Neuronal stem cell (in vitro differentiated cells): Measurements from ENCODE around the gene PI4KA.

Experiments used
- DNase-seq: peaks from one replicate; pipeline ENCODE4 v3.0.0-alpha.2; 2013; ENCODE audit warnings: low spot score
- H2AFZ ChIP-seq: one replicate; pipeline ENCODE4 v1.6.1; 2013; ENCODE audit warnings: mild to moderate bottlenecking, low read length, inconsistent platforms
- H2AK5ac ChIP-seq: 2 replicates; pipeline ENCODE4 v1.6.1; 2013; ENCODE audit warnings: low read depth, mild to moderate bottlenecking, inconsistent platforms, low read length, moderate library complexity, mixed read lengths
- H2BK120ac ChIP-seq: 2 replicates; pipeline ENCODE4 v1.6.1; 2013; ENCODE audit warnings: low read depth, mild to moderate bottlenecking, inconsistent platforms, low read length, moderate library complexity, mixed read lengths
- H2BK12ac ChIP-seq: one replicate; pipeline ENCODE4 v1.6.1; 2013; ENCODE audit warnings: low read length, inconsistent platforms
- H2BK15ac ChIP-seq: 2 replicates; pipeline ENCODE4 v1.6.1; 2013; ENCODE audit warnings: mild to moderate bottlenecking, low read length, inconsistent platforms, mixed read lengths
- H2BK5ac ChIP-seq: one replicate; pipeline ENCODE4 v1.6.1; 2013; ENCODE audit warnings: inconsistent platforms, mild to moderate bottlenecking, low read length, moderate library complexity
- H3K14ac ChIP-seq: one replicate; pipeline ENCODE4 v1.6.1; 2013; ENCODE audit warnings: low read length, inconsistent platforms
- H3K18ac ChIP-seq: 2 replicates; pipeline ENCODE4 v1.6.1; 2013; ENCODE audit warnings: low read length, inconsistent platforms
- H3K23ac ChIP-seq: 2 replicates; pipeline ENCODE4 v1.6.1; 2013; ENCODE audit warnings: low read depth, mild to moderate bottlenecking, mixed read lengths, low read length, inconsistent platforms; ENCODE audit not compliant: poor library complexity
- H3K27ac ChIP-seq: replicated peaks from 3 replicates; pipeline ENCODE4 v1.5.1; 2013; ENCODE audit warnings: low read length, inconsistent platforms
- H3K27me3 ChIP-seq, 3 experiments: 2 replicates each; pipeline ENCODE4 v1.6.1; 2013; ENCODE audit warnings: low read length in 3 of 3, mild to moderate bottlenecking in 2 of 3, inconsistent platforms in 1 of 3, low read depth in 1 of 3, mixed read lengths in 1 of 3, moderate library complexity in 1 of 3; ENCODE audit not compliant: control insufficient read depth in 3 of 3, insufficient read depth in 3 of 3
- H3K36me3 ChIP-seq, 2 donors: replicated peaks in 1 of 2; 2 replicates each; pipeline ENCODE4 v1.6.1; 2013; ENCODE audit warnings: low read length in 2 of 2; ENCODE audit not compliant: control insufficient read depth in 2 of 2, insufficient read depth in 2 of 2
- H3K4ac ChIP-seq: 2 replicates; pipeline ENCODE4 v1.6.1; 2013; ENCODE audit warnings: inconsistent platforms, mild to moderate bottlenecking, low read length, moderate library complexity
- H3K4me1 ChIP-seq, 2 donors: 1 replicate in 1 of 2; 2 replicates in 1 of 2; pipeline ENCODE4 v1.6.1; 2013; ENCODE audit warnings: low read length in 2 of 2, low read depth in 1 of 2; ENCODE audit not compliant: control insufficient read depth in 2 of 2, insufficient read depth in 1 of 2
- H3K4me2 ChIP-seq: one replicate; pipeline ENCODE4 v1.6.1; 2013; ENCODE audit warnings: mild to moderate bottlenecking, low read length, inconsistent platforms; ENCODE audit not compliant: insufficient read depth, poor library complexity, severe bottlenecking
- H3K4me3 ChIP-seq, 2 donors: 2 replicates each; pipeline ENCODE4 v1.5.1; 2013; ENCODE audit warnings: low read length in 2 of 2, mild to moderate bottlenecking in 2 of 2, inconsistent platforms in 1 of 2, moderate library complexity in 1 of 2
- H3K79me1 ChIP-seq: one replicate; pipeline ENCODE4 v1.6.1; 2013; ENCODE audit warnings: low read depth, mild to moderate bottlenecking, inconsistent platforms, low read length, moderate library complexity
- H3K9ac ChIP-seq: one replicate; pipeline ENCODE4 v1.6.1; 2013; ENCODE audit warnings: mild to moderate bottlenecking, low read depth, low read length, inconsistent platforms; ENCODE audit not compliant: poor library complexity
- H3K9me3 ChIP-seq, 2 donors: replicated peaks in 1 of 2; 2 replicates each; pipeline versions ENCODE3 to v1.6.1; 2013; ENCODE audit warnings: low read length in 2 of 2, mild to moderate bottlenecking in 2 of 2, inconsistent platforms in 1 of 2, low read depth in 1 of 2, mixed read lengths in 1 of 2, moderate library complexity in 1 of 2; ENCODE audit not compliant: control insufficient read depth in 2 of 2, insufficient read depth in 1 of 2
- H4K8ac ChIP-seq: one replicate; pipeline ENCODE4 v1.6.1; 2013; ENCODE audit warnings: low read depth, mild to moderate bottlenecking, inconsistent platforms, low read length, moderate library complexity
- H4K91ac ChIP-seq: one replicate; pipeline ENCODE4 v1.6.1; 2013; ENCODE audit warnings: low read length, low read depth, mild to moderate bottlenecking, inconsistent platforms; ENCODE audit not compliant: poor library complexity
- WGBS, 2 donors: extraction: QIAGEN DNeasy Blood & Tissue Kit; methylation state at CpG; one replicate each; pipeline ENCODE4 v1.1.7; 2013; ENCODE audit warnings: missing lambda C conversion rate in 2 of 2, mixed read lengths in 1 of 2; ENCODE audit not compliant: insufficient read length in 2 of 2, insufficient replicate concordance in 1 of 2; ENCODE audit errors: extremely low coverage in 2 of 2; 5-methylcytosine and 5-hydroxymethylcytosine counted together

The PI4KA gene

GRCh38 chr22:20815477-20816050 lies 43.0 kb downstream of the PI4KA start:
- H2AFZ ChIP-seq: no peak overlapping the region
- no peak overlapping the region for H2BK12ac ChIP-seq
- no CpG with 5 or more reads among the region's 9 CpGs for WGBS, 2 donors
- no peak overlapping the region for H3K4me2 ChIP-seq
- no peaks in the 10 kb centered on the region for H3K27me3 ChIP-seq
- no peaks in the 10 kb centered on the region for H3K4me1 ChIP-seq
- no peak overlapping the region for H2AK5ac ChIP-seq
- no peak overlapping the region for H3K23ac ChIP-seq
- no peak overlapping the region for H2BK120ac ChIP-seq
- H3K14ac ChIP-seq: no peak overlapping the region
- DNase-seq: no peak
- H3K4ac ChIP-seq: no peak overlapping the region
- H4K91ac ChIP-seq: no peak overlapping the region
- H3K79me1 ChIP-seq: no peaks in the 10 kb centered on the region
- H2BK15ac ChIP-seq: no peak overlapping the region
- H3K27ac ChIP-seq: no peak overlapping the region
- H3K9ac ChIP-seq: no peak overlapping the region
- H3K18ac ChIP-seq: no peak overlapping the region
- H3K36me3 ChIP-seq: peaks cover 10 to 90% of the 10 kb centered on the region in 2 donors
- no peak overlapping the region for H3K4me3 ChIP-seq
- no peaks in the 10 kb centered on the region for H3K9me3 ChIP-seq
- H4K8ac ChIP-seq: no peak overlapping the region
- H2BK5ac ChIP-seq: no peak overlapping the region

GRCh38 chr22:20814221-20814808 lies 44.3 kb downstream of the PI4KA start:
- H3K4me2 ChIP-seq: no peak overlapping the region
- H2AK5ac ChIP-seq: no peak overlapping the region
- no peak overlapping the region for H3K9ac ChIP-seq
- no peaks in the 10 kb centered on the region for H3K27me3 ChIP-seq
- no peak for DNase-seq
- no peaks in the 10 kb centered on the region for H3K9me3 ChIP-seq
- no peak overlapping the region for H4K91ac ChIP-seq
- WGBS, 2 donors: 100% methylated on average over 1 of the region's 5 CpGs; no CpG with 5 or more reads in 1 of the 2 donors
- no peaks in the 10 kb centered on the region for H3K79me1 ChIP-seq
- no peak overlapping the region for H2AFZ ChIP-seq
- H3K14ac ChIP-seq: no peak overlapping the region
- no peak overlapping the region for H2BK120ac ChIP-seq
- H3K4me3 ChIP-seq: no peak overlapping the region
- no peak overlapping the region for H3K23ac ChIP-seq
- H3K36me3 ChIP-seq: peaks cover 10 to 90% of the 10 kb centered on the region in 2 donors
- H3K4ac ChIP-seq: no peak overlapping the region
- no peak overlapping the region for H4K8ac ChIP-seq
- H2BK5ac ChIP-seq: no peak overlapping the region
- H2BK15ac ChIP-seq: no peak overlapping the region
- H3K18ac ChIP-seq: no peak overlapping the region
- H3K4me1 ChIP-seq: no peaks in the 10 kb centered on the region
- no peak overlapping the region for H3K27ac ChIP-seq
- no peak overlapping the region for H2BK12ac ChIP-seq

GRCh38 chr22:20813056-20813455 lies 45.6 kb downstream of the PI4KA start:
- H3K18ac ChIP-seq: no peak overlapping the region
- no peak overlapping the region for H3K9ac ChIP-seq
- H2BK12ac ChIP-seq: no peak overlapping the region
- no peaks in the 10 kb centered on the region for H3K9me3 ChIP-seq
- no peak overlapping the region for H3K27ac ChIP-seq
- H4K91ac ChIP-seq: no peak overlapping the region
- no peak overlapping the region for H2AK5ac ChIP-seq
- H3K4ac ChIP-seq: no peak overlapping the region
- no peak overlapping the region for H4K8ac ChIP-seq
- no peak overlapping the region for H3K23ac ChIP-seq
- no peak overlapping the region for H3K4me2 ChIP-seq
- no peaks in the 10 kb centered on the region for H3K79me1 ChIP-seq
- no peak overlapping the region for H3K14ac ChIP-seq
- H3K4me1 ChIP-seq: no peaks in the 10 kb centered on the region
- H3K36me3 ChIP-seq: peaks cover 10 to 88% of the 10 kb centered on the region in 2 donors
- no peak overlapping the region for H2BK120ac ChIP-seq
- H3K4me3 ChIP-seq: no peak overlapping the region
- DNase-seq: no peak
- H3K27me3 ChIP-seq: no peaks in the 10 kb centered on the region
- no CpG with 5 or more reads among the region's 4 CpGs for WGBS, 2 donors
- no peak overlapping the region for H2BK5ac ChIP-seq
- H2BK15ac ChIP-seq: no peak overlapping the region
- no peak overlapping the region for H2AFZ ChIP-seq

GRCh38 chr22:20811971-20812660 lies 46.5 kb downstream of the PI4KA start:
- no peak for DNase-seq
- no CpG with 5 or more reads among the region's 5 CpGs for WGBS, 2 donors
- Histone ChIP-seq H3K14ac (no peak overlapping the region), H3K18ac (no peak overlapping the region), H2BK12ac (no peak overlapping the region), H3K36me3 (peaks cover 16 to 86% of the 10 kb centered on the region in 2 donors), H4K91ac (no peak overlapping the region), H3K23ac (no peak overlapping the region), H3K9ac (no peak overlapping the region), H3K79me1 (no peaks in the 10 kb centered on the region), H4K8ac (no peak overlapping the region), H2BK5ac (no peak overlapping the region), H3K4ac (no peak overlapping the region), H2AFZ (no peak overlapping the region), H2BK15ac (no peak overlapping the region), H3K9me3 (no peaks in the 10 kb centered on the region), H3K4me1 (no peaks in the 10 kb centered on the region), H2BK120ac (no peak overlapping the region), H3K27me3 (no peaks in the 10 kb centered on the region), H3K27ac (no peak overlapping the region), H2AK5ac (no peak overlapping the region), H3K4me2 (no peak overlapping the region), H3K4me3 (no peak overlapping the region)
